NCI-H146 (cell line): ENCODE data around the gene GCH1.
A peak's percentile ranks its signal among the peaks of the same experiment; 100 is the strongest.
"Not testable (repeated sequence)": the region's sequence is repeated elsewhere in the genome, so short reads cannot be mapped to it uniquely, and the experiment has no call there.

Experiments
- DNase-seq: peaks from one replicate; lab custom pipeline; 2025; lab: John Stamatoyannopoulos, UW

The GCH1 gene

GRCh38 chr14:54902521-54903420 lies at the start of gene GCH1:
TSS of gene GCH1 (minus strand) at chr14:54902826. CDS start at chr14:54902663, 163 bp downstream.
- peak; percentile 90 for DNase-seq

GRCh38 chr14:54947230-54947629 lies 44.6 kb upstream of the GCH1 start:
- no peak for DNase-seq

- DNase-seq = no peak
These were observed 43.9 kb upstream of the GCH1 start for GRCh38 chr14:54946500-54946899.

GRCh38 chr14:54944737-54945391 lies 42.2 kb upstream of the GCH1 start:
- no peak for DNase-seq

GRCh38 chr14:54942913-54943312 lies 40.3 kb upstream of the GCH1 start:
- DNase-seq = no peak

GRCh38 chr14:54936816-54937215 lies 34.2 kb upstream of the GCH1 start:
- DNase-seq = no peak

- DNase-seq = no peak
These were observed 33.3 kb upstream of the GCH1 start for GRCh38 chr14:54935958-54936357.

- no peak for DNase-seq
These were observed 32.5 kb upstream of the GCH1 start for GRCh38 chr14:54935100-54935499.

GRCh38 chr14:54933006-54933405 lies 30.4 kb upstream of the GCH1 start:
- no peak for DNase-seq

GRCh38 chr14:54931598-54932340 lies 29.1 kb upstream of the GCH1 start:
- DNase-seq = no peak

GRCh38 chr14:54931101-54931500 lies 28.5 kb upstream of the GCH1 start:
- no peak for DNase-seq

- peak; percentile 3 for DNase-seq
These were observed 26.9 kb upstream of the GCH1 start for GRCh38 chr14:54929556-54929955.

- DNase-seq = no peak
These were observed 25.6 kb upstream of the GCH1 start for GRCh38 chr14:54928216-54928615.

GRCh38 chr14:54927551-54927950 lies 24.9 kb upstream of the GCH1 start:
- DNase-seq = no peak

- DNase-seq = not testable (repeated sequence)
These were observed 23.9 kb upstream of the GCH1 start for GRCh38 chr14:54926570-54926969.

- no peak for DNase-seq
These were observed 20.0 kb upstream of the GCH1 start for GRCh38 chr14:54922598-54922997.

- peak; percentile 91 for DNase-seq
These were observed 17.4 kb upstream of the GCH1 start for GRCh38 chr14:54920052-54920451.

- peak; percentile 37 for DNase-seq
These were observed 16.7 kb upstream of the GCH1 start for GRCh38 chr14:54919330-54919729.

GRCh38 chr14:54918427-54918826 lies 15.8 kb upstream of the GCH1 start:
- no peak for DNase-seq

GRCh38 chr14:54916101-54916500 lies 13.5 kb upstream of the GCH1 start:
- no peak for DNase-seq

GRCh38 chr14:54909817-54910558 lies 7.4 kb upstream of the GCH1 start:
- DNase-seq = peak; percentile 3

- DNase-seq = not testable (repeated sequence)
These were observed 6.3 kb upstream of the GCH1 start for GRCh38 chr14:54908973-54909372.
